ENCODE measurements around the gene MAN2A2.

Gene MAN2A2

GRCh38 chr15:90902840-90903732 is at the start of gene MAN2A2:
TSS of gene MAN2A2 (plus strand) at chr15:90903302. CDS start at chr15:90904208, 906 bp downstream.
- TF ChIP-seq EP300 (IDR thresholded peaks at IDR 0.05; ENCODE audit: borderline replicate concordance): no peak
- no peak for TF ChIP-seq YY1 (IDR thresholded peaks at IDR 0.05; ENCODE audit: low read depth)
- no peak for TF ChIP-seq FOXM1 (IDR thresholded peaks at IDR 0.05; ENCODE audit: borderline replicate concordance, low read depth)
- no peak for TF ChIP-seq CREB1 (IDR thresholded peaks at IDR 0.05; ENCODE audit: low read depth)
- peak; percentile 56; the same call in 1 of the 2 replicates for TF ChIP-seq TAF1 (IDR thresholded peaks at IDR 0.05; ENCODE audit: low read depth)
- no peak for TF ChIP-seq TEAD4 (IDR thresholded peaks at IDR 0.05)
- TF ChIP-seq ZBTB7A (IDR thresholded peaks at IDR 0.05; ENCODE audit: low read depth): no peak; the same call in 1 of the 2 replicates
- no peak for TF ChIP-seq NFIC (IDR thresholded peaks at IDR 0.05)
- no peak for TF ChIP-seq CEBPB (IDR thresholded peaks at IDR 0.05)
- TF ChIP-seq EGR1 (IDR thresholded peaks at IDR 0.05): peak; percentile 93
- TF ChIP-seq, protein P1, sequence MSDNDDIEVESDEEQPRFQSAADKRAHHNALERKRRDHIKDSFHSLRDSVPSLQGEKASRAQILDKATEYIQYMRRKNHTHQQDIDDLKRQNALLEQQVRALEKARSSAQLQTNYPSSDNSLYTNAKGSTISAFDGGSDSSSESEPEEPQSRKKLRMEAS (IDR thresholded peaks at IDR 0.05): no peak; the same call in 1 of the 2 replicates
- no peak for TF ChIP-seq RAD21 (IDR thresholded peaks at IDR 0.05; ENCODE audit: low read depth)
- TF ChIP-seq, protein P2, sequence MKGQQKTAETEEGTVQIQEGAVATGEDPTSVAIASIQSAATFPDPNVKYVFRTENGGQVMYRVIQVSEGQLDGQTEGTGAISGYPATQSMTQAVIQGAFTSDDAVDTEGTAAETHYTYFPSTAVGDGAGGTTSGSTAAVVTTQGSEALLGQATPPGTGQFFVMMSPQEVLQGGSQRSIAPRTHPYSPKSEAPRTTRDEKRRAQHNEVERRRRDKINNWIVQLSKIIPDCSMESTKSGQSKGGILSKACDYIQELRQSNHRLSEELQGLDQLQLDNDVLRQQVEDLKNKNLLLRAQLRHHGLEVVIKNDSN (IDR thresholded peaks at IDR 0.05): no peak
- TF ChIP-seq TCF12 (IDR thresholded peaks at IDR 0.05; ENCODE audit: low read depth): 0 out of 2 replicates have a peak, but pooled peaks have one; percentile 46
- no peak for TF ChIP-seq REST (IDR thresholded peaks at IDR 0.05; ENCODE audit: low read depth)

DNA sequence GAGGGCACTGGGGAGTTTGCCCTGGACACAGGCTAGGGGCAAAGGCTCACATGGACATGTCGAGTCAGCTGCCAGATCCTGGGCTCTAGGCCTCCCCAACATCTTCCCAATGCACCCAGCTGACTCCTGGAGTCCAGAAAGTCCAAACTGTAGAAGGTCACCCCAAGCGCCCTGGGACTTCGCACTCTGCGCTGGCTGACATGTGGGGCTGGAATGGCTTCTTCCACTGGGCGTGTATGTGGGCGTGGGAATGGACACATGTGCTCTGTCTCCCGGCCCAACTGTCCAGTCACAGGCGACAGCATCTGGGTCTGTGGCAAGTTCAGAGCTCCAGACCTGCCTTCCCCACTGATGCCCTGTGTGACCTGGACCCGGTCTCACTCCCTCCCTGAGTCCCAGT is 48.0 kb upstream of the MAN2A2 start:
- TF ChIP-seq TAF1 (IDR thresholded peaks at IDR 0.05; ENCODE audit: low read depth) (no peak), CEBPB (IDR thresholded peaks at IDR 0.05) (no peak)

DNA sequence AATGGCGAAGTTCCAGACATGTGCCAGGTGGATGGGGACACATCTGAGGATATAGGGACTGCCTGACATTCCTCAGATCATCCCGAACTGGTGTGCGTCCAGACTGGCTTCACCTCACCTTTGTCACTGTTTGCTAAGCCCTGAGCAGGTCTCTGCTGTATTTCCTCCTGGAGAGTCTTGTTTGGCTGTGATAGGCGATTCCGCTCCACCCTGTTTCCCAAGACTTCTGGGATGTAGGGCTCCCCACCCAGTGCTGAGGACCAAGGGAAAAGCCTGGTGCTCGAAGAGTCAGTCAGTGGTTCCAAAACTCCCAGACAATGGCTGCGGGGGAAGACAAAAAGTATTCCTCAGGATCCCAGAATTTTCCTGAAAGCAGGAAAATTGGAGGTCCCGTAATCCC is 45.8 kb upstream of the MAN2A2 start:
- no peak for TF ChIP-seq RAD21 (IDR thresholded peaks at IDR 0.05; ENCODE audit: low read depth)
- no peak for TF ChIP-seq CEBPB (IDR thresholded peaks at IDR 0.05)

DNA sequence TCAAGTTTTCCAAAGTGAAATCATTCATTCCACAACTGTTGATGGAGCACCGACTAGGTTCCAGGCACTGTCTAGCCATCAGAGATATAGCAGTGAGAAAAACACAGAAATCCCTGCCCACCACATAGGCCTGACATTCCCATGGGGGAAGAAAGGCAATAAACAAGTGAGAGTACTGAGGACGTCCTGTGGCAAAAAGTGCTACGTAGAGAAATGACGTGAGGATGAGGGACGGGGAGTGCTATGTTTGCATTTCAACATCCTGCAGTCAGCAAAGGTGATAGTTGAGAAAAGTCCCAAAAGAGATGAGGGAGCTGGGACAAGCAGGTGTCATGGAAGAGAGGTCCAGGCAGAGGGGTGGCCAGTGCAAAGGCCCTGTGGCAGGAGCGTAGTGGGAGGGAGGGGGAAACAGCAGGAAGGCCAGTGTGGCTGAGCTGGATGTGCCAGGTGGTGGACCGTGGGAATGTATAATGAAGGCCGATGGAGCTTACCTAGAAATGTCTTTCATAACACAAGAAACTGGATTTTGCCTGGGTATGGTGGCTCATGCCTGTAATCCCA is 45.1 kb upstream of the MAN2A2 start:
- TF ChIP-seq NFIC (IDR thresholded peaks at IDR 0.05) (no peak), TCF12 (IDR thresholded peaks at IDR 0.05; ENCODE audit: low read depth) (no peak), EP300 (IDR thresholded peaks at IDR 0.05; ENCODE audit: borderline replicate concordance) (no peak), TEAD4 (IDR thresholded peaks at IDR 0.05) (no peak), TAF1 (IDR thresholded peaks at IDR 0.05; ENCODE audit: low read depth) (no peak), REST (IDR thresholded peaks at IDR 0.05; ENCODE audit: low read depth) (no peak), CEBPB (IDR thresholded peaks at IDR 0.05) (no peak), EGR1 (IDR thresholded peaks at IDR 0.05) (no peak), ZBTB7A (IDR thresholded peaks at IDR 0.05; ENCODE audit: low read depth) (no peak), YY1 (IDR thresholded peaks at IDR 0.05; ENCODE audit: low read depth) (no peak), RAD21 (IDR thresholded peaks at IDR 0.05; ENCODE audit: low read depth) (no peak), CREB1 (IDR thresholded peaks at IDR 0.05; ENCODE audit: low read depth) (no peak), FOXM1 (IDR thresholded peaks at IDR 0.05; ENCODE audit: borderline replicate concordance, low read depth) (no peak)
- TF ChIP-seq, protein P1 (IDR thresholded peaks at IDR 0.05): no peak
- TF ChIP-seq, protein P2 (IDR thresholded peaks at IDR 0.05): no peak

- TF ChIP-seq YY1 (IDR thresholded peaks at IDR 0.05; ENCODE audit: low read depth): no peak
- TF ChIP-seq TEAD4 (IDR thresholded peaks at IDR 0.05): no peak
- TF ChIP-seq RAD21 (IDR thresholded peaks at IDR 0.05; ENCODE audit: low read depth): no peak
- TF ChIP-seq CREB1 (IDR thresholded peaks at IDR 0.05; ENCODE audit: low read depth): no peak
- no peak for TF ChIP-seq EP300 (IDR thresholded peaks at IDR 0.05; ENCODE audit: borderline replicate concordance)
- no peak for TF ChIP-seq ZBTB7A (IDR thresholded peaks at IDR 0.05; ENCODE audit: low read depth)
- TF ChIP-seq NFIC (IDR thresholded peaks at IDR 0.05): no peak
- TF ChIP-seq TAF1 (IDR thresholded peaks at IDR 0.05; ENCODE audit: low read depth): no peak
- no peak for TF ChIP-seq CEBPB (IDR thresholded peaks at IDR 0.05)
- no peak for TF ChIP-seq REST (IDR thresholded peaks at IDR 0.05; ENCODE audit: low read depth)
- TF ChIP-seq, protein P1 (IDR thresholded peaks at IDR 0.05): no peak
- TF ChIP-seq FOXM1 (IDR thresholded peaks at IDR 0.05; ENCODE audit: borderline replicate concordance, low read depth): no peak
- TF ChIP-seq EGR1 (IDR thresholded peaks at IDR 0.05): no peak
- TF ChIP-seq, protein P2 (IDR thresholded peaks at IDR 0.05): no peak
- no peak for TF ChIP-seq TCF12 (IDR thresholded peaks at IDR 0.05; ENCODE audit: low read depth)
Measured at GRCh38 chr15:90859234-90860131, 43.6 kb upstream of the MAN2A2 start.
